Vagina (tissue), 2 donors: ENCODE data around the gene ACTR6. TPM values are rescaled to one million over a fixed set of nuclear protein-coding genes. Genes with fewer than 3 reads are reported as not detected.
"Not testable (repeated sequence)": the region's sequence is repeated elsewhere in the genome, so short reads cannot be mapped to it uniquely, and the experiment has no call there.

Experiments used
- DNase-seq, 2 donors: peaks; one replicate each; pipeline ENCODE4 v3.0.0-alpha.2; 2017; ENCODE audit errors: extremely low spot score in 2 of 2
- H3K27ac ChIP-seq: fragments of 200-600 bp; sonication (generic); one replicate; pipeline ENCODE4 v1.5.1; 2019
- H3K27me3 ChIP-seq: fragments of 200-600 bp; sonication (generic); one replicate; pipeline ENCODE4 v1.5.1; 2019
- H3K36me3 ChIP-seq, 2 donors: fragments of 200-600 bp; sonication (generic); one replicate each; pipeline ENCODE4 v1.5.1; 2017 to 2019
- H3K4me1 ChIP-seq: fragments of 200-600 bp; sonication (generic); one replicate; pipeline ENCODE4 v1.5.1; 2019
- H3K4me3 ChIP-seq, 2 donors: fragments of 200-600 bp; sonication (generic); 1 replicate in 1 of 2; 2 replicates in 1 of 2; pipeline ENCODE4 v1.5.1; 2016 to 2019
- H3K9me3 ChIP-seq: fragments of 200-600 bp; sonication (generic); one replicate; pipeline ENCODE4 v1.5.1; 2019
- POLR2A ChIP-seq, 2 donors: fragments of 450-650 bp; IDR thresholded peaks; one replicate each; pipeline ENCODE4 v1.6.1; 2017; ENCODE audit warnings: antibody characterized with exemption in 2 of 2, mild to moderate bottlenecking in 2 of 2, moderate library complexity in 2 of 2
- POLR2AphosphoS5 ChIP-seq, 2 donors: sonication (generic); formaldehyde crosslinking; IDR thresholded peaks; one replicate each; pipeline ENCODE4 v1.9.0; 2017; ENCODE audit warnings: antibody characterized with exemption in 2 of 2, mild to moderate bottlenecking in 2 of 2, low read depth in 1 of 2; ENCODE audit not compliant: insufficient read depth in 1 of 2
- intact Hi-C: fragments of 100-400 bp; cut with DNase I; formaldehyde crosslinking; loops from one replicate; pipeline ENCODE4 v1.15.1; 2023
- total RNA-seq: library from RNA; depleted of rRNA; stranded (reverse); fragments of >200 nt; gene quantifications from one replicate; pipeline ENCODE4 v1.2.3, GENCODE V29; 2016
- TF ChIP-seq, protein P1 (sequence below), 3 experiments: fragments of 450-650 bp in 2 of 3; fragments of 200-600 bp in 1 of 3; sonication (generic) in 1 of 3; IDR thresholded peaks; one replicate each; pipeline ENCODE4 v1.5.1; 2017 to 2019; ENCODE audit warnings: antibody characterized with exemption in 3 of 3, mild to moderate bottlenecking in 2 of 3, moderate library complexity in 2 of 3

Gene ACTR6
- total RNA-seq, 1 donor from 2014 or later: 6.6 TPM

DNA sequence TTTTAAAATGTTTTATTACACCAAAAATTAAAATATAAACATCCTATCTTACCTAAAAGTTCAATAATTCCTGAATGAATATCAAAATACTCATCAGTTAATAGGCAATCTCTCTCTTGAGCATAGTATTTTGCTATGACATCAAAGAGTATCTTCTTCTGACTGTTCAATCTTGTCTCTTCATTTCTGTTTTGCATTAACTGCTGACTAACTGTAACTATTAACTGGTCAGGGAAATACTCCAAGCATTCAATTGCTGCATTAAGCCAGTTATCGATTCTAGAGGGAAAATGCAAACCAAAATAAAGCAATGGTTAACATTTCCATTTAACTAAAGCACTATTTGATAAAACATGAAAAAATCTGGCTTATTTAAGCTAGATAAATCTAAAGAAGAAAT, 52.8 kb downstream of the ACTR6 start:
- H3K27ac ChIP-seq: no peak overlapping the region
- DNase-seq: no peak
- no peak for TF ChIP-seq POLR2A (IDR thresholded peaks at IDR 0.05)
- TF ChIP-seq, protein P1, sequence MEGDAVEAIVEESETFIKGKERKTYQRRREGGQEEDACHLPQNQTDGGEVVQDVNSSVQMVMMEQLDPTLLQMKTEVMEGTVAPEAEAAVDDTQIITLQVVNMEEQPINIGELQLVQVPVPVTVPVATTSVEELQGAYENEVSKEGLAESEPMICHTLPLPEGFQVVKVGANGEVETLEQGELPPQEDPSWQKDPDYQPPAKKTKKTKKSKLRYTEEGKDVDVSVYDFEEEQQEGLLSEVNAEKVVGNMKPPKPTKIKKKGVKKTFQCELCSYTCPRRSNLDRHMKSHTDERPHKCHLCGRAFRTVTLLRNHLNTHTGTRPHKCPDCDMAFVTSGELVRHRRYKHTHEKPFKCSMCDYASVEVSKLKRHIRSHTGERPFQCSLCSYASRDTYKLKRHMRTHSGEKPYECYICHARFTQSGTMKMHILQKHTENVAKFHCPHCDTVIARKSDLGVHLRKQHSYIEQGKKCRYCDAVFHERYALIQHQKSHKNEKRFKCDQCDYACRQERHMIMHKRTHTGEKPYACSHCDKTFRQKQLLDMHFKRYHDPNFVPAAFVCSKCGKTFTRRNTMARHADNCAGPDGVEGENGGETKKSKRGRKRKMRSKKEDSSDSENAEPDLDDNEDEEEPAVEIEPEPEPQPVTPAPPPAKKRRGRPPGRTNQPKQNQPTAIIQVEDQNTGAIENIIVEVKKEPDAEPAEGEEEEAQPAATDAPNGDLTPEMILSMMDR (IDR thresholded peaks at IDR 0.05): no peak
- no peak for TF ChIP-seq POLR2AphosphoS5 (IDR thresholded peaks at IDR 0.05; ENCODE audit: insufficient read depth in 1 of 2, low read depth in 1 of 2)
- no peaks in the 10 kb centered on the region for H3K9me3 ChIP-seq
- no peaks in the 10 kb centered on the region for H3K4me1 ChIP-seq
- no peaks in the 10 kb centered on the region for H3K36me3 ChIP-seq
- H3K4me3 ChIP-seq: no peak overlapping the region
- intact Hi-C loops: no loop called here
- H3K27me3 ChIP-seq: no peaks in the 10 kb centered on the region

DNA sequence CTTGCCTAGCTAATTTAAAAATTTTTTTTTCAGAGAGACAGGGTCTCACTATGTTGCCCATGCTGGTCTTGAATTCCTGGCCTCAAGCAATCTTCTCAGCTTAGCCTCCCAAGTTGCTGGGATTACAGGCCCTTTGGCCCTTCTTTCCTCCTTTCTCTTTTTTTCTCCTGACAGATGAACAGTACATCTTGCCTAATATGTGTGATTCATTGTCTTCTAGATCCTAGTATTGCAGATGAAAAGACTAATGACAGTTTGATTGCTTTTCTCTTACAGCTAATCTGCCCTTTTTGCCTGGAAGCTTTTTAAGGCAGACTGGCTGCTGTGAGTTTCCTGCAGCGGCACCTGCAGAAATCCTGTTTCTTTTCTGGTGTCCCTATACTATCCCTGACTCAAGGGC, 54.3 kb downstream of the ACTR6 start:
- no peaks in the 10 kb centered on the region for H3K4me1 ChIP-seq
- DNase-seq: no peak
- intact Hi-C loops: no loop called here

DNA sequence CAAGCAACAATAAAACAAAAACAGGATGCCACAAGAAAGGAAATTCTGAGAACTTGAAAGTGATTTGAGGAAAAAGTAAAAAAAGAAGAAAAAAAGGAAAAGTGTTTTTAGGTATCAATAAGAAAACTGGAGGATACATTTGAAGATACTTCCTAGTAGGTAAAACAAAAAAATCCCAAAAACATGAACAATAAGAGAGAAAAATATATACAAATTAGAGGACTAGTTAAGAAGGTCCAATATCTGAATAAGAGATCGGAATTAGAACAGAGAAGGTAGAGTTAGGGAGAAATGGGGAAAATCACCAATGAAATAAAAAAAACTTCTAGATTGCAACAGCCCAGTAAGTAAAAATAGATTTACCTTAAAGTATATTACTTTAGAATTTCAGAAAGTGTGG, 57.5 kb downstream of the ACTR6 start:
- intact Hi-C loops: no loop called here
- H3K4me1 ChIP-seq: no peaks in the 10 kb centered on the region
- H3K27me3 ChIP-seq: no peaks in the 10 kb centered on the region
- DNase-seq: no peak
- no peak overlapping the region for H3K4me3 ChIP-seq
- TF ChIP-seq, protein P1 (IDR thresholded peaks at IDR 0.05): no peak
- TF ChIP-seq POLR2A (IDR thresholded peaks at IDR 0.05) (no peak), POLR2AphosphoS5 (IDR thresholded peaks at IDR 0.05; ENCODE audit: insufficient read depth in 1 of 2, low read depth in 1 of 2) (no peak)
- H3K9me3 ChIP-seq: no peaks in the 10 kb centered on the region
- no peaks in the 10 kb centered on the region for H3K36me3 ChIP-seq
- no peak overlapping the region for H3K27ac ChIP-seq

More for the DNA sequence above, 54.3 kb downstream of the ACTR6 start:
- Histone ChIP-seq H3K27ac (no peak overlapping the region), H3K9me3 (no peaks in the 10 kb centered on the region), H3K36me3 (no peaks in the 10 kb centered on the region), H3K4me3 (no peak overlapping the region), H3K27me3 (no peaks in the 10 kb centered on the region)
- TF ChIP-seq, protein P1 (IDR thresholded peaks at IDR 0.05): no peak
- TF ChIP-seq POLR2AphosphoS5 (IDR thresholded peaks at IDR 0.05; ENCODE audit: insufficient read depth in 1 of 2, low read depth in 1 of 2) (peak in 1 of 2 donors; percentile 50), POLR2A (IDR thresholded peaks at IDR 0.05) (no peak)

DNA sequence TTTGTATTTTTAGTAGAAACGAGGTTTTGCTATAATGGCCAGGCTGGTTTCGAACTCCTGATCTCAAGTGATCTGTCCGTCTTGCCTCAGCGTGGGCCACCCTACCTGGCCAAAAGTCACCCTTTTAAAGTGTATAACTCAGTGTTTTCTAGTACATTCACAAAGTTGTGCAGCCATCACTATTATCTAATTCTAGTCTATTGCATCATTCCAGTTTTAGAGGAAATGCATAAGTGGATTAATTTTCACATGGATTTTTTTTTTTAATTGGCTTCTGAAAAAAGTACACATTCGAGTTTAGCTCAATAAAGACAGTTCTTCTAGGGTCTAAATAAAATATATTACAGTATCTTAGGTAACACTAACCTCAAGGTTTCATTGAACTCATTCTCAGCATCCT, 62.5 kb downstream of the ACTR6 start:
- intact Hi-C loops: no loop called here
- Histone ChIP-seq H3K27ac (no peak overlapping the region), H3K27me3 (no peaks in the 10 kb centered on the region), H3K4me1 (peaks cover 4% of the 10 kb centered on the region), H3K36me3 (no peaks in the 10 kb centered on the region), H3K9me3 (no peaks in the 10 kb centered on the region), H3K4me3 (no peak overlapping the region)
- DNase-seq: no peak
- TF ChIP-seq, protein P1 (IDR thresholded peaks at IDR 0.05): no peak
- no peak for TF ChIP-seq POLR2AphosphoS5 (IDR thresholded peaks at IDR 0.05; ENCODE audit: insufficient read depth in 1 of 2, low read depth in 1 of 2)
- no peak for TF ChIP-seq POLR2A (IDR thresholded peaks at IDR 0.05)

DNA sequence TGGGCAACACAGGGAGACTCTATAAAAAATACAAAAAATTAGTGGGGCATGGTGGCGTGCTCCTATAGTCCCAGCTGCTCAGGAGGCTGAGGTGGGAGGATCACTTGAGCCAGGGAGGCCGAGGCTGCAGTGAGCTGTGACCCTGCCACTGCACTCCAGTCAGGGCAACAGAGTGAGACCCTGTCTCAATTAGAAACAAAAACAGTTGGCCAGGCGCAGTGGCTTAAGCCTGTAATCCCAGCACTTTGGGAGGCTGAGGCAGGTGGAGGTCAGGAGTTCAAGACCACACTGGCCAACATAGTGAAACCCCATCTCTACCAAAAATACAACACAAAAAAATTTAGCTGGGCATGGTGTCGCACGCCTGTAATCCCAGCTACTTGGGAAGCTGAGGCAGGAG, 64.5 kb downstream of the ACTR6 start:
- H3K9me3 ChIP-seq, intact Hi-C loops, DNase-seq, H3K36me3 ChIP-seq, H3K4me3 ChIP-seq, H3K27me3 ChIP-seq, H3K27ac ChIP-seq: not testable (repeated sequence)
- H3K4me1 ChIP-seq: peaks cover 24% of the 10 kb centered on the region
